GM18505 (cell line): ENCODE results near the gene DCLK2.

Source experiments
- ATAC-seq: cut with Tn5 transposase; IDR thresholded peaks from one replicate; pipeline ENCODE4 v1.9.1; 2021; ENCODE audit not compliant: unreplicated experiment
- POLR2A ChIP-seq: IDR thresholded peaks from 4 replicates; pipeline ENCODE4 v1.6.1; 2011; ENCODE audit warnings: borderline replicate concordance; ENCODE audit not compliant: insufficient read depth, insufficient read length; ENCODE audit errors: extremely low read depth

DCLK2 gene

GRCh38 chr4:150209140-150209829 lies 131.0 kb downstream of the DCLK2 start:
- TF ChIP-seq POLR2A: no peak
- ATAC-seq: no peak

- no peak for ATAC-seq
- no peak for TF ChIP-seq POLR2A
Measured at GRCh38 chr4:150211016-150211415, 132.8 kb downstream of the DCLK2 start.

- ATAC-seq: no peak
- no peak for TF ChIP-seq POLR2A
Measured at GRCh38 chr4:150211799-150212445, 133.7 kb downstream of the DCLK2 start.

GRCh38 chr4:150212485-150212884 lies 134.2 kb downstream of the DCLK2 start:
- no peak for TF ChIP-seq POLR2A
- ATAC-seq: peak; percentile 21

- no peak for TF ChIP-seq POLR2A
- ATAC-seq: peak; percentile 58
Measured at GRCh38 chr4:150212927-150213326, 134.7 kb downstream of the DCLK2 start.

GRCh38 chr4:150215601-150216000 lies 137.4 kb downstream of the DCLK2 start:
- no peak for ATAC-seq
- TF ChIP-seq POLR2A: no peak

- no peak for ATAC-seq
- TF ChIP-seq POLR2A: no peak
Measured at GRCh38 chr4:150216726-150217125, 138.5 kb downstream of the DCLK2 start.

GRCh38 chr4:150217192-150217591 lies 138.9 kb downstream of the DCLK2 start:
- no peak for TF ChIP-seq POLR2A
- no peak for ATAC-seq

- TF ChIP-seq POLR2A: no peak
Measured at GRCh38 chr4:150217808-150218207, 139.6 kb downstream of the DCLK2 start.

GRCh38 chr4:150218447-150218846 lies 140.2 kb downstream of the DCLK2 start:
- ATAC-seq: no peak

More at GRCh38 chr4:150217808-150218207, 139.6 kb downstream of the DCLK2 start:
- no peak for ATAC-seq

GRCh38 chr4:150219841-150220240 lies 141.6 kb downstream of the DCLK2 start:
- no peak for TF ChIP-seq POLR2A
- no peak for ATAC-seq

More at GRCh38 chr4:150218447-150218846, 140.2 kb downstream of the DCLK2 start:
- TF ChIP-seq POLR2A: no peak

- TF ChIP-seq POLR2A: no peak
- no peak for ATAC-seq
Measured at GRCh38 chr4:150224896-150225591, 146.8 kb downstream of the DCLK2 start.

GRCh38 chr4:150229520-150229919 lies 151.3 kb downstream of the DCLK2 start:
- TF ChIP-seq POLR2A: no peak
- no peak for ATAC-seq

GRCh38 chr4:150230561-150230960 lies 152.3 kb downstream of the DCLK2 start:
- ATAC-seq: no peak
- TF ChIP-seq POLR2A: no peak
